Endodermal cell (in vitro differentiated cells): ENCODE results near the gene PSMA2. TPM values are rescaled to one million over a fixed set of nuclear protein-coding genes. Genes with fewer than 3 reads are reported as not detected.

Source experiments
- DNase-seq: peaks from one replicate; pipeline ENCODE4 v3.0.0-alpha.2; 2017
- H3K27ac ChIP-seq: 2 replicates; pipeline ENCODE4 v1.5.1; 2013; ENCODE audit warnings: mild to moderate bottlenecking, low read depth, low read length, moderate library complexity
- H3K27me3 ChIP-seq: 2 replicates; pipeline ENCODE4 v1.6.1; 2013; ENCODE audit warnings: mild to moderate bottlenecking, low read length, moderate library complexity; ENCODE audit not compliant: insufficient read depth, control insufficient read depth, poor library complexity, severe bottlenecking
- H3K36me3 ChIP-seq: 2 replicates; pipeline ENCODE4 v1.7.0; 2013; ENCODE audit warnings: mild to moderate bottlenecking, low read length, moderate library complexity; ENCODE audit not compliant: control insufficient read depth, insufficient read depth
- H3K4me1 ChIP-seq: one replicate; pipeline ENCODE4 v1.7.0; 2013; ENCODE audit warnings: low read length; ENCODE audit not compliant: control insufficient read depth, insufficient read depth
- H3K4me3 ChIP-seq: 2 replicates; pipeline ENCODE4 v1.5.1; 2013; ENCODE audit warnings: mild to moderate bottlenecking, low read length, moderate library complexity
- H3K9ac ChIP-seq: 2 replicates; pipeline ENCODE4 v1.6.1; 2013; ENCODE audit warnings: mild to moderate bottlenecking, low read length, moderate library complexity; ENCODE audit not compliant: poor library complexity, severe bottlenecking; ENCODE audit errors: extremely low read depth
- H3K9me3 ChIP-seq: 2 replicates; pipeline ENCODE4 v1.6.1; 2013; ENCODE audit warnings: mild to moderate bottlenecking, low read length, moderate library complexity; ENCODE audit not compliant: control insufficient read depth
- H3K27ac Mint-ChIP-seq: 2 replicates; pipeline ENCODE4 v1.8.0; 2020; ENCODE audit warnings: mixed read lengths
- H3K27me3 Mint-ChIP-seq: 2 replicates; pipeline ENCODE4 v1.8.0; 2021; ENCODE audit warnings: mild to moderate bottlenecking, mixed read lengths; ENCODE audit not compliant: insufficient read depth
- H3K36me3 Mint-ChIP-seq: 2 replicates; pipeline ENCODE4 v1.8.0; 2020; ENCODE audit warnings: low read depth, mixed read lengths
- H3K4me1 Mint-ChIP-seq: 2 replicates; pipeline ENCODE4 v1.8.0; 2020; ENCODE audit warnings: mixed read lengths
- H3K4me3 Mint-ChIP-seq: 2 replicates; pipeline ENCODE4 v1.8.0; 2020; ENCODE audit warnings: mild to moderate bottlenecking, moderate library complexity, mixed read lengths
- H3K9me3 Mint-ChIP-seq: 2 replicates; pipeline ENCODE4 v1.8.0; 2020; ENCODE audit warnings: mild to moderate bottlenecking, mixed read lengths
- WGBS, 2 experiments: methylation state at CpG; one replicate each; pipeline versions ENCODE4 v1.1.5 to v1.1.7; 2013; ENCODE audit warnings: missing lambda C conversion rate in 2 of 2, mixed read lengths in 1 of 2; ENCODE audit not compliant: insufficient coverage in 1 of 2, insufficient read length in 1 of 2; 5-methylcytosine and 5-hydroxymethylcytosine counted together
- total RNA-seq, 2 donors: library from RNA; stranded (reverse); fragmentation: NEBNext Ultra II Directional in 1 of 2; extraction: Animal tissue kit (Norgen Biotek cat#: 25700) in 1 of 2; gene quantifications; 2 replicates in 1 of 2; 3 replicates in 1 of 2; pipeline ENCODE4 v1.2.1, GENCODE V29; 2021
- TF ChIP-seq, protein P1 (sequence below): fragments of 200-600 bp; sonication (generic); conservative IDR thresholded peaks from 2 replicates; pipeline ENCODE4 v1.5.0; 2021; ENCODE audit warnings: antibody characterized with exemption, mild to moderate bottlenecking

Gene PSMA2
- total RNA-seq, 2 donors from 2014 or later: 163 to 191 TPM

DNA sequence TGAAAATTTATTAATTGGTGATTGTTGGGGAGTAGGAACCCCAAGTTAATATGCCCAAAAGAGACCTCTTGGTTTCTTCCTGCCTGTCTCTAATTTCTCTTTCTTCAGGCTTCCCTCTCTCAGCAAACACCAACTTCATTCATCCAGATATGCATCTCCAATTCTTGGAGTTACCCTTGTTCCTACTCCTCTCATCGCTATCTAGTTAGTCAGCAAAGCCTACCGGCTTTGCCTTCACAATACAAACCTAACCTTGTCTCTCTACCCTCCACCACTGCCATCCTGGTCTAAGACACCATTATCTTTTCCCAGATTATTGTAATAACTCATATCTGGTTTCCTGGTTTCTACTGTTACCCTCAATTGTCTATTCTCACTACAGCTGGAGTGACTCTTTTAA, 48.1 kb upstream of the PSMA2 start:
- TF ChIP-seq, protein P1, sequence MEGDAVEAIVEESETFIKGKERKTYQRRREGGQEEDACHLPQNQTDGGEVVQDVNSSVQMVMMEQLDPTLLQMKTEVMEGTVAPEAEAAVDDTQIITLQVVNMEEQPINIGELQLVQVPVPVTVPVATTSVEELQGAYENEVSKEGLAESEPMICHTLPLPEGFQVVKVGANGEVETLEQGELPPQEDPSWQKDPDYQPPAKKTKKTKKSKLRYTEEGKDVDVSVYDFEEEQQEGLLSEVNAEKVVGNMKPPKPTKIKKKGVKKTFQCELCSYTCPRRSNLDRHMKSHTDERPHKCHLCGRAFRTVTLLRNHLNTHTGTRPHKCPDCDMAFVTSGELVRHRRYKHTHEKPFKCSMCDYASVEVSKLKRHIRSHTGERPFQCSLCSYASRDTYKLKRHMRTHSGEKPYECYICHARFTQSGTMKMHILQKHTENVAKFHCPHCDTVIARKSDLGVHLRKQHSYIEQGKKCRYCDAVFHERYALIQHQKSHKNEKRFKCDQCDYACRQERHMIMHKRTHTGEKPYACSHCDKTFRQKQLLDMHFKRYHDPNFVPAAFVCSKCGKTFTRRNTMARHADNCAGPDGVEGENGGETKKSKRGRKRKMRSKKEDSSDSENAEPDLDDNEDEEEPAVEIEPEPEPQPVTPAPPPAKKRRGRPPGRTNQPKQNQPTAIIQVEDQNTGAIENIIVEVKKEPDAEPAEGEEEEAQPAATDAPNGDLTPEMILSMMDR: no peak
- WGBS, 2 experiments: 95 to 96% methylated on average over 2 of the region's 2 CpGs
- peaks cover 28% of the 10 kb centered on the region for H3K9me3 ChIP-seq
- Mint-ChIP-seq H3K4me1 (no peaks in the 10 kb centered on the region), H3K4me3 (no peak overlapping the region), H3K27me3 (no peaks in the 10 kb centered on the region), H3K36me3 (peaks cover 1% of the 10 kb centered on the region), H3K9me3 (peaks cover 11% of the 10 kb centered on the region), H3K27ac (no peak overlapping the region)
- H3K4me3 ChIP-seq: no peak overlapping the region
- no peak for DNase-seq
- H3K27me3 ChIP-seq: no peaks in the 10 kb centered on the region
- no peaks in the 10 kb centered on the region for H3K4me1 ChIP-seq
- no peak overlapping the region for H3K27ac ChIP-seq
- no peak overlapping the region for H3K9ac ChIP-seq
- H3K36me3 ChIP-seq: no peaks in the 10 kb centered on the region

DNA sequence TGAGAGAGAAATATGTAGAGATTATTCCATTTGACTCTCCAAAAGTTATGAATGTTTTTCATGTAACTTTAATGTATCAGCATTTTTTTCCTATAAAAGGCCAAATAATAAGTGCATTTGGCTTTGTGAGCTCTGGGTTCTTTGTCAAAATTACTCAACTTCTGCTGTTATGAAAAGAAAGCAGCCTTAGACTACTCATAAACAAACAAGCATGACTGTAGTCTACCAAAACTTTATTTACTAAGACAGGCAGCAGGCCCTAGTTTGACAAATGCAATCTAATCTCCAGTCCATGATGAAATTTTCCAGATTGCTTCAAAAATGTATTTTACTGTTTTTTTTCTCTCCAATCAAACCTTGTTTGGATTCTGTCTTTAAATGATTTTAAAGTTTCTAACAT, 46.5 kb upstream of the PSMA2 start:
- no peaks in the 10 kb centered on the region for H3K4me1 ChIP-seq
- Mint-ChIP-seq H3K4me1 (no peaks in the 10 kb centered on the region), H3K36me3 (peaks cover 8% of the 10 kb centered on the region), H3K4me3 (no peak overlapping the region), H3K27ac (no peak overlapping the region), H3K9me3 (peaks cover 2% of the 10 kb centered on the region), H3K27me3 (no peaks in the 10 kb centered on the region)
- H3K27me3 ChIP-seq: no peaks in the 10 kb centered on the region
- H3K4me3 ChIP-seq: no peak overlapping the region
- TF ChIP-seq, protein P1: no peak
- H3K9ac ChIP-seq: no peak overlapping the region
- H3K9me3 ChIP-seq: peaks cover 12% of the 10 kb centered on the region
- DNase-seq: no peak
- no peaks in the 10 kb centered on the region for H3K36me3 ChIP-seq
- no peak overlapping the region for H3K27ac ChIP-seq

DNA sequence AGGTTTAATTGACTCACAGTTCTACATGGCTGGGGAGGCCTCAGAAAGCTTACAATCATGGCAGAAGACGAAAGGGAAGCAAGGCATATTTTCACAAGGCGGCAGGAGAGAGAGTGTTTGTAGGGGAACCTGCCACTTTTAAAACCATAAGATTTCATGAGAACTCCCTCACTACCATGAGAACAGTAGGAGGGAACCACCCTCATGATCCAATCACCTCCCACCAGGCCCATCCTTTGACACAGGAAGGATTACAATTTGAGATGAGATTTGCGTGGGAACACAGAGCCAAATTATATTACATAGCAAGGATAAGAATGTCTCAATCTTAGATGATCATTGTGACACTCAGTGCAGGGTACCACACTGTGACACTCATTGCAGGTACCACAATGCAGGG, 44.4 kb upstream of the PSMA2 start:
- peaks cover 12% of the 10 kb centered on the region for H3K9me3 ChIP-seq
- Mint-ChIP-seq H3K4me1 (no peaks in the 10 kb centered on the region), H3K9me3 (peaks cover 5% of the 10 kb centered on the region), H3K36me3 (peaks cover 24% of the 10 kb centered on the region), H3K4me3 (no peak overlapping the region), H3K27ac (no peak overlapping the region), H3K27me3 (no peaks in the 10 kb centered on the region)
- TF ChIP-seq, protein P1: no peak
- no peak overlapping the region for H3K27ac ChIP-seq
- DNase-seq: no peak
- no peak overlapping the region for H3K4me3 ChIP-seq
- no peaks in the 10 kb centered on the region for H3K4me1 ChIP-seq
- no peak overlapping the region for H3K9ac ChIP-seq
- WGBS, 2 experiments: 83 to 98% methylated on average over 1 to 3 of the region's 3 CpGs
- no peaks in the 10 kb centered on the region for H3K27me3 ChIP-seq
- H3K36me3 ChIP-seq: peaks cover 7% of the 10 kb centered on the region
